Thyroid gland (tissue), 4 donors: ENCODE results near the gene GGA3.

Experiments
- CTCF ChIP-seq, 6 experiments: fragments of 200-600 bp in 3 of 6; fragments of 450-650 bp in 3 of 6; sonication (generic) in 3 of 6; IDR thresholded peaks; one replicate each; pipeline ENCODE4 v1.5.1; 2016 to 2019; ENCODE audit warnings: antibody characterized with exemption in 6 of 6, mild to moderate bottlenecking in 2 of 6, inconsistent platforms in 1 of 6, moderate library complexity in 1 of 6
- POLR2A ChIP-seq, 2 donors: fragments of 450-650 bp; IDR thresholded peaks; one replicate each; pipeline ENCODE4 v1.6.1; 2017; ENCODE audit warnings: antibody characterized with exemption in 2 of 2, mild to moderate bottlenecking in 2 of 2, moderate library complexity in 1 of 2

- TF ChIP-seq CTCF (IDR thresholded peaks at IDR 0.05) (no peak), POLR2A (IDR thresholded peaks at IDR 0.05) (no peak)
Measured at GRCh38 chr17:75265614-75266315, 4.4 kb upstream of the GGA3 start.
